Suprapubic skin (tissue), 4 donors: ENCODE results near the gene PTMA. TPM values are rescaled to one million over a fixed set of nuclear protein-coding genes. Genes with fewer than 3 reads are reported as not detected.

Experiments used
- DNase-seq, 2 donors: peaks; one replicate each; pipeline ENCODE4 v3.0.0-alpha.2; 2019; ENCODE audit warnings: low spot score in 2 of 2
- H3K27ac ChIP-seq: fragments of 200-600 bp; sonication (generic); one replicate; pipeline ENCODE4 v1.5.1; 2019
- H3K27me3 ChIP-seq: fragments of 200-600 bp; sonication (generic); one replicate; pipeline ENCODE4 v1.5.1; 2019
- H3K36me3 ChIP-seq: fragments of 200-600 bp; sonication (generic); one replicate; pipeline ENCODE4 v1.5.1; 2019
- H3K4me1 ChIP-seq: fragments of 200-600 bp; sonication (generic); one replicate; pipeline ENCODE4 v1.5.1; 2019
- H3K4me3 ChIP-seq: fragments of 200-600 bp; sonication (generic); one replicate; pipeline ENCODE4 v1.5.1; 2019; ENCODE audit warnings: mild to moderate bottlenecking
- H3K9me3 ChIP-seq: fragments of 200-600 bp; sonication (generic); one replicate; pipeline ENCODE4 v1.5.1; 2019
- EP300 ChIP-seq: sonication (generic); formaldehyde crosslinking; IDR thresholded peaks from one replicate; pipeline ENCODE4 v1.6.1; 2017; ENCODE audit warnings: antibody characterized with exemption
- POLR2A ChIP-seq, 2 donors: fragments of 450-650 bp; IDR thresholded peaks; one replicate each; pipeline ENCODE4 v1.6.1; 2017; ENCODE audit warnings: antibody characterized with exemption in 2 of 2, mild to moderate bottlenecking in 2 of 2, moderate library complexity in 2 of 2
- POLR2AphosphoS5 ChIP-seq, 3 donors: sonication (generic); formaldehyde crosslinking; IDR thresholded peaks; one replicate each; pipeline ENCODE4 v1.6.1; 2017; ENCODE audit warnings: antibody characterized with exemption in 3 of 3
- WGBS: methylation state at CpG from one replicate; pipeline ENCODE4 v1.1.5; 2018; 5-methylcytosine and 5-hydroxymethylcytosine counted together
- total RNA-seq, 4 donors: library from RNA; depleted of rRNA; stranded (reverse); fragments of >200 nt; gene quantifications; one replicate each; pipeline ENCODE4 v1.1.0, GENCODE V29; 2016
- TF ChIP-seq, protein P1 (sequence below), 2 donors: fragments of 200-600 bp in 1 of 2; fragments of 450-650 bp in 1 of 2; sonication (generic) in 1 of 2; IDR thresholded peaks; one replicate each; pipeline ENCODE4 v1.5.1; 2016 to 2019; ENCODE audit warnings: antibody characterized with exemption in 2 of 2, mild to moderate bottlenecking in 1 of 2, moderate library complexity in 1 of 2

The PTMA gene
- total RNA-seq, 4 donors from 2014 or later, result 781 to 1,090 (median 1,063) TPM

DNA sequence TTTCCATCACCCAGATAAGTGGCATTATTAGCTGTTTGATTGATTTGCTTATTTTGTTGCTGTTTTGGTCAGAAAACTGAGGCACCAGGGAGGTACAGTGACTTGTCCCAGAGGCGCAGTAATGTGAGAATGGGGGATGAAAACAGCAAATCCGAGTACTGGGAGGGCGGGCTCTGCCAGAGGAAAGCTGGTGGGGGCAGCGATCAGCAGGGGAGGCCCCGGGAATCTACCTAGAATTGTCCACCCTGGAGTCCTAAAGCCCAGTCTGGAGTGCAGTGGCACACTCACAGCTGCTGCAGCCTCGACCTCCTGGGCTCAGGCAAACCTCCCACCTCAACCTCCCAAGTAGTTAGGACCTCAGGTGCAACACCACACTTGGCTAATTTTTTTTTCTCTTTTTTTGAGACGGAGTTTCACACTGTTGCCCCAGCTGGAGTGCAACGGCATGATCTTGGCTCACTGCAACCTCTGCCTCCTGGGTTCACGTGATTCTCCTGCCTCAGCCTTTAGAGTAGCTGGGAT lies 17.0 kb upstream of the PTMA start:
- DNase-seq, result no peak
- H3K9me3 ChIP-seq, result no peaks in the 10 kb centered on the region
- no peaks in the 10 kb centered on the region for H3K36me3 ChIP-seq
- 80% methylated on average over 9 of the region's 9 CpGs for WGBS
- TF ChIP-seq POLR2A (IDR thresholded peaks at IDR 0.05) (no peak), POLR2AphosphoS5 (IDR thresholded peaks at IDR 0.05) (no peak), EP300 (no peak)
- TF ChIP-seq, protein P1, sequence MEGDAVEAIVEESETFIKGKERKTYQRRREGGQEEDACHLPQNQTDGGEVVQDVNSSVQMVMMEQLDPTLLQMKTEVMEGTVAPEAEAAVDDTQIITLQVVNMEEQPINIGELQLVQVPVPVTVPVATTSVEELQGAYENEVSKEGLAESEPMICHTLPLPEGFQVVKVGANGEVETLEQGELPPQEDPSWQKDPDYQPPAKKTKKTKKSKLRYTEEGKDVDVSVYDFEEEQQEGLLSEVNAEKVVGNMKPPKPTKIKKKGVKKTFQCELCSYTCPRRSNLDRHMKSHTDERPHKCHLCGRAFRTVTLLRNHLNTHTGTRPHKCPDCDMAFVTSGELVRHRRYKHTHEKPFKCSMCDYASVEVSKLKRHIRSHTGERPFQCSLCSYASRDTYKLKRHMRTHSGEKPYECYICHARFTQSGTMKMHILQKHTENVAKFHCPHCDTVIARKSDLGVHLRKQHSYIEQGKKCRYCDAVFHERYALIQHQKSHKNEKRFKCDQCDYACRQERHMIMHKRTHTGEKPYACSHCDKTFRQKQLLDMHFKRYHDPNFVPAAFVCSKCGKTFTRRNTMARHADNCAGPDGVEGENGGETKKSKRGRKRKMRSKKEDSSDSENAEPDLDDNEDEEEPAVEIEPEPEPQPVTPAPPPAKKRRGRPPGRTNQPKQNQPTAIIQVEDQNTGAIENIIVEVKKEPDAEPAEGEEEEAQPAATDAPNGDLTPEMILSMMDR (IDR thresholded peaks at IDR 0.05), result no peak
- H3K27ac ChIP-seq, result no peak overlapping the region
- H3K4me3 ChIP-seq, result no peak overlapping the region
- peaks cover 12% of the 10 kb centered on the region for H3K4me1 ChIP-seq
- no peaks in the 10 kb centered on the region for H3K27me3 ChIP-seq

GRCh38 chr2:231692847-231693246 lies 15.5 kb upstream of the PTMA start:
- Histone ChIP-seq H3K27ac (no peak overlapping the region), H3K27me3 (no peaks in the 10 kb centered on the region), H3K36me3 (no peaks in the 10 kb centered on the region), H3K4me3 (no peak overlapping the region), H3K9me3 (no peaks in the 10 kb centered on the region), H3K4me1 (peaks cover 23% of the 10 kb centered on the region)
- 68% methylated on average over 13 of the region's 13 CpGs for WGBS
- TF ChIP-seq EP300, result no peak
- TF ChIP-seq, protein P1 (IDR thresholded peaks at IDR 0.05), result peak in 1 of 2 donors; percentile 29
- no peak for TF ChIP-seq POLR2AphosphoS5 (IDR thresholded peaks at IDR 0.05)
- no peak for DNase-seq

- no peaks in the 10 kb centered on the region for H3K9me3 ChIP-seq
- DNase-seq, result no peak
- TF ChIP-seq EP300 (no peak), POLR2A (IDR thresholded peaks at IDR 0.05) (no peak), POLR2AphosphoS5 (IDR thresholded peaks at IDR 0.05) (no peak)
- TF ChIP-seq, protein P1 (IDR thresholded peaks at IDR 0.05), result no peak
- H3K36me3 ChIP-seq, result no peaks in the 10 kb centered on the region
- 94% methylated on average over 7 of the region's 7 CpGs for WGBS
- H3K4me1 ChIP-seq, result peaks cover 23% of the 10 kb centered on the region
- H3K27ac ChIP-seq, result no peak overlapping the region
- H3K4me3 ChIP-seq, result no peak overlapping the region
- no peaks in the 10 kb centered on the region for H3K27me3 ChIP-seq
These were observed 14.4 kb upstream of the PTMA start for GRCh38 chr2:231693956-231694355.

GRCh38 chr2:231696004-231696367 lies 12.3 kb upstream of the PTMA start:
- Histone ChIP-seq H3K4me3 (no peak overlapping the region), H3K36me3 (no peaks in the 10 kb centered on the region), H3K27ac (peak overlapping the region; percentile 65), H3K9me3 (no peaks in the 10 kb centered on the region), H3K27me3 (no peaks in the 10 kb centered on the region), H3K4me1 (peaks cover 29% of the 10 kb centered on the region)
- 26% methylated on average over 2 of the region's 2 CpGs for WGBS
- DNase-seq, result no peak
- TF ChIP-seq EP300 (no peak), POLR2AphosphoS5 (IDR thresholded peaks at IDR 0.05) (peak in 2 of 3 donors; percentile 47 to 52)

DNA sequence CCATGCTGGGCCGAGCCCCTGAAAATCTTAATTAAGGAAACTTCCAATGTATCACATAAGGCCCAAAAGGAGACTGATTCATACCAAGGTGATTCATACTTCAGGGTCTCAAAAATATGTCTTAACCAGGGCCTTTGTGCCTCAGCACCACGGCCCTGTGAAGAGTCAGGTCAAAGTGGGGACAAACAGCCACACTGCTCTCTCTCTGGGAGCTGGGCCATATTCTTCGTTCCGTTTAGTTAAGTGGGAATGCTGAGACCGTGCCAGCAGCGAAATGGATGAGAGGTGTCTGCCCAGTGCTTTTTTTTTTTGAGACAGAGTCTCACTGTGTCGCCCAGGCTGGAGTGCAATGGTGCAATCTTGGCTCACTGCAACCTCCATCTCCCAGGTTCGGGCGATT lies 9.3 kb upstream of the PTMA start:
- Histone ChIP-seq H3K36me3 (no peaks in the 10 kb centered on the region), H3K4me3 (no peak overlapping the region), H3K9me3 (no peaks in the 10 kb centered on the region), H3K4me1 (peaks cover 40% of the 10 kb centered on the region), H3K27ac (no peak overlapping the region), H3K27me3 (no peaks in the 10 kb centered on the region)
- TF ChIP-seq POLR2A (IDR thresholded peaks at IDR 0.05) (no peak), EP300 (no peak), POLR2AphosphoS5 (IDR thresholded peaks at IDR 0.05) (no peak)
- TF ChIP-seq, protein P1 (IDR thresholded peaks at IDR 0.05), result no peak
- DNase-seq, result no peak
- 80% methylated on average over 9 of the region's 9 CpGs for WGBS
